ENCODE results near the gene PHF21B. TPM values are rescaled to one million over a fixed set of nuclear protein-coding genes. Genes with fewer than 3 reads are reported as not detected.

The PHF21B gene
- total RNA-seq, 1 donor from 2014 or later = 113 TPM

GRCh38 chr22:44890416-44891292 lies 119.2 kb downstream of the PHF21B start:
- H3K27ac Mint-ChIP-seq (ENCODE audit: unreplicated experiment) = no peak overlapping the region
- H3K4me1 Mint-ChIP-seq (ENCODE audit: low read depth, unreplicated experiment) = no peaks in the 10 kb centered on the region
- H3K4me3 Mint-ChIP-seq (ENCODE audit: unreplicated experiment) = no peak overlapping the region
- peaks cover 5% of the 10 kb centered on the region for H3K27me3 Mint-ChIP-seq (ENCODE audit: unreplicated experiment)
- H3K9me3 Mint-ChIP-seq (ENCODE audit: unreplicated experiment) = peaks cover 5% of the 10 kb centered on the region
- no peak for DNase-seq
- H3K36me3 Mint-ChIP-seq (ENCODE audit: unreplicated experiment) = no peaks in the 10 kb centered on the region
- no peak for TF ChIP-seq CTCF (IDR thresholded peaks at IDR 0.05; ENCODE audit: partially characterized antibody, unreplicated experiment)

DNA sequence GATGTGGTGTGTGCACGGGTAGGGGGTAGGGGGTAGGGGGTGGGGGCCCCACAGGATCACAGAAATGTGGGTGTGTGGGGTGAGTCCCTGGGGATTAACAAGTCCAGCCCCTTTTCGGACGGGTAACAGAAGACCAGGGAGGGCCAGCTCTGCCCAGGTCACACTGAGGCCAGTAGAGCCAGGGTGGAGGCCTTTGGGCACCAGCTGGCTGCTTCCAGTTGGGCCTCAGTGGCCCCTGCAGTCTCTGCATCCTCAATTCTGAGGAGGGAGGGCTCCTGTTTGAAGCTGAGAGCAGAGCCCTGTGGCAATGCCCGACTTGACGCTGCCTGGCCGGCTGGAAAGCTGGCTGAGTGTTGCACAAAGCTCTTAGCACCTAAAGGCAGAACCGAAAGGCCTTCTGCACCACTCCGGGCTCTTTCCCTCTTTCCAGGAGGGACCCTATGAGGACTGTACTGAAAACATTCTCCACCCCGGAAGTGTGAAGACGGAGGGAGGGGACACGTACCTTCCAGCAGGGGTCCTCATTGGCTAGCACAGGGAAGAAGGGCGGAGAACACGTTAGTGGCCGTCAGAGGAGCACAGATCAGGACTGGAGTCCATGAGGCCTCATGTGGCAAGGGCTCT lies 120.4 kb downstream of the PHF21B start:
- no peak overlapping the region for H3K4me3 Mint-ChIP-seq (ENCODE audit: unreplicated experiment)
- peak; percentile 11 for TF ChIP-seq CTCF (IDR thresholded peaks at IDR 0.05; ENCODE audit: partially characterized antibody, unreplicated experiment)
- H3K36me3 Mint-ChIP-seq (ENCODE audit: unreplicated experiment) = no peaks in the 10 kb centered on the region
- peaks cover 5% of the 10 kb centered on the region for H3K27me3 Mint-ChIP-seq (ENCODE audit: unreplicated experiment)
- no peak for DNase-seq
- no peak overlapping the region for H3K27ac Mint-ChIP-seq (ENCODE audit: unreplicated experiment)
- H3K4me1 Mint-ChIP-seq (ENCODE audit: low read depth, unreplicated experiment) = no peaks in the 10 kb centered on the region
- H3K9me3 Mint-ChIP-seq (ENCODE audit: unreplicated experiment) = peaks cover 5% of the 10 kb centered on the region

DNA sequence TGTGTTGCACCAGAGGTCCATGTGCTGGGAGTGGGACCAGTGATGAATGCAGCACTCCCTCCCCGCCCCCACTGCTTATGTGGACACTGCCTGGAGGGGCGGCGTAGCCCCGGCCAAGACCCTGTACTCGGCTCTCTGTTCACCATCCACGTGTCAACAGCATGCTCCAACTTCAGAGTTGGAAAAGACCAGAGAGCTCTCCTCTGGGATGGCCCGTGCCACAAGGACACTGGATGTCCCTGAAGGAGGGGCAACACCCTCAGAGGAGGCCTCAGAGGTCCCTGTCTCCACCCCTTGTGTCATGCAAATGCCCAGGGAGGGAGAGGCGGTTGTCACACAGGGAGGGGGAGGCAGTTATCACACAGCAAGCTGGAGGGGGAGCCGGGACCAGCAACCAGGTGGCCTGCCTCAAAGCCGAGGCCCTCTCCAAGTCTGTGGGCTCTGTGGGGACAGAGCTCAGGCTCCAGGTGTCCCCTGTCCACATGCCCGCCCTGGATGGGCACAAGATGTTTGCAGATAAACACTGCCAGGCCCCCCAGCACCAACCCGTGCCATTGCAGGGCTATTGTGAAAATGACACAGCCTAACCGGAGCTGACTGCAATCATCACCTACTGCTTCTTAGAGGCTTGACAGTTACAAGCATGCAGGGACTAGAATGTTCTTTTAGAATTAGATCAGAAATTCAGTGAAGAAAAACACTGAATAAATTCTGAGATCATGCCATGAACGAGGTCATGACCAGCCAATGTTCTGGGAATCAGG lies 121.1 kb downstream of the PHF21B start:
- H3K27ac Mint-ChIP-seq (ENCODE audit: unreplicated experiment) = no peak overlapping the region

GRCh38 chr22:44887941-44888366 lies 121.9 kb downstream of the PHF21B start:
- Mint-ChIP-seq H3K9me3 (ENCODE audit: unreplicated experiment) (peaks cover 5% of the 10 kb centered on the region), H3K36me3 (ENCODE audit: unreplicated experiment) (no peaks in the 10 kb centered on the region), H3K27ac (ENCODE audit: unreplicated experiment) (no peak overlapping the region), H3K27me3 (ENCODE audit: unreplicated experiment) (peaks cover 3% of the 10 kb centered on the region), H3K4me1 (ENCODE audit: low read depth, unreplicated experiment) (no peaks in the 10 kb centered on the region), H3K4me3 (ENCODE audit: unreplicated experiment) (no peak overlapping the region)
- DNase-seq = no peak
- TF ChIP-seq CTCF (IDR thresholded peaks at IDR 0.05; ENCODE audit: partially characterized antibody, unreplicated experiment) = no peak

More for the DNA sequence above, 121.1 kb downstream of the PHF21B start:
- Mint-ChIP-seq H3K9me3 (ENCODE audit: unreplicated experiment) (peaks cover 5% of the 10 kb centered on the region), H3K4me3 (ENCODE audit: unreplicated experiment) (no peak overlapping the region), H3K4me1 (ENCODE audit: low read depth, unreplicated experiment) (no peaks in the 10 kb centered on the region), H3K36me3 (ENCODE audit: unreplicated experiment) (no peaks in the 10 kb centered on the region), H3K27me3 (ENCODE audit: unreplicated experiment) (peaks cover 3% of the 10 kb centered on the region)
- no peak for DNase-seq
- TF ChIP-seq CTCF (IDR thresholded peaks at IDR 0.05; ENCODE audit: partially characterized antibody, unreplicated experiment) = no peak

All from glutamatergic neuron (in vitro differentiated cells).